HG03565 (cell line): ENCODE measurements around the gene ADAMTSL2.

Experiments
- ATAC-seq: cut with Tn5 transposase; IDR thresholded peaks from one replicate; pipeline ENCODE4 v1.9.1; 2021; ENCODE audit warnings: mild to moderate bottlenecking, moderate library complexity; ENCODE audit not compliant: unreplicated experiment

ADAMTSL2 gene

DNA sequence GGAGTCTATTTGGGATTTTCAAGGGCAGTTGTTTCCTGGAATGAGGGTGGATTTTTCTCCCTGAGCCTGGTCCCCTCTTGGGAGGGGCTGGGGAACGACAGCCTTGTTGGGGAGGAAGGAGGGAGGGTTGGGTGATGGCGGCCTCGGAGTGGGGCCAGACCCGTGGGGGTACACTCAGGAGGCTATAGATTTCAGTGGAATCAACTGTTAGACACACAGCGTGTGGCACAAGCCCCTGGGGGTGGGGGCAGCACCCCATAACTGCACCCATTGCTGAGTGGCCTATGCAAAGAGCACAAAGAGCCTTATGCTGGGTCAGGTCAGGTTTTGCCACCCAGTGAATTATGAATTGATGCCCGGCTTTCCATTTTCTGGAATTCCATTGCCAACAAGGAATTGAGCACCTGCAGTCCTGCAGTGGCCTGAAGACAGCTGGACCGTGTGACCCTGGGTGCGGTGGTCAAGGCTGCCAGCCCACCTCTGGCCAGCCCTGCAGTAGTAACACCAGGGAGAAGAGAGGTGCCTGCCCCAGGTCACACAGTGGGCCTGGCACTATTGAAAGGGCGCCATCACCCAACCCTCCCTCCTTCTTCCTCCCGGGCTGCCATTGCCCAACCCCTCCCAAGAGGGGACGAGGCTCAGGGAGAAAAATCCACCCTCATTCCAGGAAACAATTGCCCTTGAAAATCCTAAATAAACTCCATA lies 18.1 kb upstream of the ADAMTSL2 start:
- ATAC-seq: no peak

DNA sequence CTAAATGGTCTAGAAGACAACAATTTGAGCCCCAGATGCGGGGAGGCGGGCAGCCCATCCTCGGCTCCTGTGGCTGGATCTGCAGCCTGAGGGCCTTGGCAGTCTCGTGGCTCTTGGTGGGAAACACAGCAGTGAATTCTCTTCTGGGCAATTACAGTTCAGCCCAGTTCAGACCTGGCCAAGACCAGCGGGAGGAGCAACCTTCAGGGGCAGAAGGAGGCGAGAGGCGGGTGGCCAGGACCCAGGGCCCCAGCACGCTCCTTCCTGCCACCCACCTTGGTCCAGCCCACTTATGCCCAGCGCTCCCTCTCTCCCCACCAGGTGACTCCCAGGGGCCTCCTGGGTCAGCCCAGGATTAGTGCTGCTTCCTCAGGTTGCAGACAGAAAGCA lies 17.5 kb upstream of the ADAMTSL2 start:
- no peak for ATAC-seq

GRCh38 chr9:133517711-133518110 lies 16.8 kb upstream of the ADAMTSL2 start:
- no peak for ATAC-seq

- ATAC-seq: no peak
Observed at GRCh38 chr9:133518200-133518599, 16.3 kb upstream of the ADAMTSL2 start.

GRCh38 chr9:133518706-133519449 lies 15.6 kb upstream of the ADAMTSL2 start:
- ATAC-seq: no peak

DNA sequence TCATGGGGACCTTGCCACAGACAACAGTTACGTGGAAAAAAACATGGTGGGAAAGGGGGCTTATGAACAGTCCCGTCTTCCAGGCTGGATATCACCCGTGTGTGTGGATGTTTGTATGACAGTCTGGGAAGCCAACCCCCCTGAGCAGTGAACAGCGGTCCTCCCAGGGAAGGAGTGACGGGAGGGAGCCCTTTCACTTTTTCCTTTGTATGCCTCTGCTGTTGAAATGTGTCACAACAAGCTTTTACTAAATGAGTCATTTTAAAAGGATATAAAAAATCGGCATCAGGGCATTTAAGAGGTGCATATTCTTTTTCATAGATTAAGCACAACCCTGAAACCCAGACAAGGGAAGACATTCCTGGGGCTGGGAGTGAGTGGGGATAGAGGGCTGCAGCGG lies 14.8 kb upstream of the ADAMTSL2 start:
- no peak for ATAC-seq

DNA sequence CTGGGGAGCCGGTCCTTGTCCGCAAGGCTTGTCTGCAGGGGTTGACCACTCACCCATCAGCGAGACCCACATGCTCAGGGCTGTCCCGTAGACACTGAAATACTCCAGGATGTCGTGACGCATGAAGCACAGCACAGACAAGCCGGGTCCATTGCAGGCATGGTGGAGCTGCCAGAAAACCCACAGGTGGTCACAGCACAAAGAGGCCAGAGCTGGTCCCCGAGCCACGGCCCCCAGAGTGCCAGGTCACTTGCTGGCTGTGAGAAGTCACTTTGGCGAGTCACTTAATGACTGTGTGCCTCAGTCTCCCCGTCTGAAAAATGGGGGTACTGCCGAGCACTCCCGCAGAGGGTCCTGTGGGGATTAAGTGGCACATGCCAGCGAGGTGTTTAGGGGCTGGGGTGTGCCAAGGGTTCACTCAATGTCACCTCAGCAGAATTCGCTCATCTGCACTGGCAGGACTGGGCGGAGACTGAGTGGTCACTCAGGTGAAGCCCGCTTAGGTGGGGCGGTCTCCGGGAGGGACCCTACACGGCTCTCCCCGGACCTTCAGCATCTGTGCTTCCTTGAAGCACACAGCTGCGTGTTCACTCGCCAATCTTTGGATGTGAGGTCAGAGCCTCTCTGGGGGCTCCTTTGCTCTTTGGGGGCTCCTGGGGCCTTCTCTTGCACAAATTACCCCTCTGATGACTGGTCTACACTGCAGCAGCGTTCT lies 14.2 kb upstream of the ADAMTSL2 start:
- no peak for ATAC-seq

GRCh38 chr9:133521122-133522072 lies 13.1 kb upstream of the ADAMTSL2 start:
- ATAC-seq: no peak

GRCh38 chr9:133522073-133522910 lies 12.2 kb upstream of the ADAMTSL2 start:
- no peak for ATAC-seq

GRCh38 chr9:133523106-133523505 lies 11.4 kb upstream of the ADAMTSL2 start:
- ATAC-seq: no peak

DNA sequence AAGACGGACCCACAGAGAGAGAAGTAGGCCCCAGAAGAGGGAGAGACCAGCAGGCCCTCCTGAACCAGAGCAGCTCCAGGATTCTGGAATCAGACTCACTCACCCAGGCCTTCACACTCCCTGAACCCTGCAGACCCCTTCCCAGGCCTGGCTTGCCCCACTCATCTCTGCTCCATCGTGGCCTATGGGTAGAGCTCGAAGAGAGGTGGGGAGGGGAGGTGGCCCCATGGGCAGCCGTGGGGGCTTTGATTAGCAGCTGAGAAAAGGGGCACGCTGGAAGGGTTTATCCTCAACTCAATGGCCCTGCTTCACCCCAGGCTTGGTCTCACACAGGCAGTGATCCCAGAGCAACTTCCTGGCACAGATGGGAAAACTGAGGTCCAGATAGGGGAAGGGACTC lies 10.4 kb upstream of the ADAMTSL2 start:
- ATAC-seq: no peak

DNA sequence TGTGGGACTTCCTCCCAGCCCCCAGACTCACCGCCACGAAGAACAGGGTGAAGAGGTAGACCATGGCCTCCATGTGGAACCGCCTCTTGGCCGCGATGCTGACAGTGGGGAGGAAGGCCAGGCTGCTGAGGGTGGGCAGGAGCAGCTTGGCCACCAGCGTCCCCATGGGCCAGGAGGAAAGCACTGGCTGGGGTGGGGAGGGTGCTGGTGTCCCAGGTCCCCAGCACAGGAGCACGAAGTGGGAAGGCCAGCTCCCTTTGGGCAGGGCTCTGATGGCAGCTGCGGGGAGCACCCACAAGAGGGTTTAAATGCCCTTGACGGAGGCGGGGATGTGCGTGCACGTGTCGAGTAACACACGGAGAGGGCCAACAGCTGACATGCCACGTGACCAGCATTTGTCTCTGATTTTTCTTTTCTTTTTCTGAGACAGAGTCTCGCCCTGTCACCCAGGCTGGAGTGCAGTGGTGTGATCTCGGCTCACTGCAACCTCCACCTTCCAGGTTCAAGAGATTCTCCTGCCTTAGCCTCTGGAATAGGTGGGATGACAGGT lies 9.8 kb upstream of the ADAMTSL2 start, which contains the start of gene MYMK:
Gene MYMK, minus strand, starts transcription at position 281 of the 550 bp plus-strand sequence. Its CDS starts 115 bp downstream, at position 166.
- no peak for ATAC-seq

DNA sequence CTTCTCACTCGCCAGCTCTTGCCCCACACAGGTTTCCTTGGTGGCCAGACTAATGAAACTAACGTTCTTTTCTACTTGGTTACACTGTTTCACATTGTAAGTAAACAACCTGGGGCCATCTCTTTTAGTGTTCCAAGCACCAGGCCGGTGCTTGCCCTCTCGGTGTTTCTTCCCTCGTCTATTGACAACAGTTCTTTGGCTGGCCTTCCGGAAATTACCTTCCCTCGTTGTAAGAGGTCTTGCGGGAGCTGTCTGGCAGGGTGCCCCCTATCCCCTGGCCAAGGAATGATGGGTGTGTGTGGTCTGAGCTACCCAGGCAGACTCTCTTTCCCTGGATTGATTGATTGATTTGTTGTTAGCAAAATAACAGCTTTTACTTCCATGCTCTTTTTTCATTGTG lies 8.8 kb upstream of the ADAMTSL2 start:
- no peak for ATAC-seq

DNA sequence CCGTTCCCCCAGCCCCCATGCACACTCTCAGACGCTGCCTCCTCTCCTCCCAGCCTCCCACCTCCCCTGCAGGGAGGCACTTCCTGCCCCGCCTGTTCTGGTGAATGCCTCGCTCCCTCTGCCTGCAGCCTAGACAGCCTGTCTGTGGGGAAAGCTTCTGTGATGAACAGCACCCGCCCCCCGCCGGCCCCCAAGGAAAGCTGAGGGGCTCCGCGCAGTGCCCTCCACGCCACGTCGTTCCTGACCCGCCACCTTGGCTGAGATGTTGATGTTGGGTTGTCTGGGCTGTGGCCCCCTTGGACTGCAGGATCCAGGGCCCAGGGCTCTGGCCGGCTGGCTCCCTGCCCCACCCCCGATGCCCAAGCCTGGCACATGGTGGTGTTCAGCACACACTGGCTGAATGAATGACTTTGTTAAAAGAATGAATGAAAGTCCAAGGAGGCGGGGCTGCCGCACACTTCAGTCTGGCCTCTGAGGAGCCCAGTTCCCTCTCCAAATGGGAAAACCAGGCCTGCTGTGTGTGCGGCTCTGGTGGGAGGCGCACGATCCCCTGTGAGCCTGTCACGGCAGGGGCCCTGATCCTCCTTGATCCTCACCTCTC lies 7.7 kb upstream of the ADAMTSL2 start:
- ATAC-seq: no peak

DNA sequence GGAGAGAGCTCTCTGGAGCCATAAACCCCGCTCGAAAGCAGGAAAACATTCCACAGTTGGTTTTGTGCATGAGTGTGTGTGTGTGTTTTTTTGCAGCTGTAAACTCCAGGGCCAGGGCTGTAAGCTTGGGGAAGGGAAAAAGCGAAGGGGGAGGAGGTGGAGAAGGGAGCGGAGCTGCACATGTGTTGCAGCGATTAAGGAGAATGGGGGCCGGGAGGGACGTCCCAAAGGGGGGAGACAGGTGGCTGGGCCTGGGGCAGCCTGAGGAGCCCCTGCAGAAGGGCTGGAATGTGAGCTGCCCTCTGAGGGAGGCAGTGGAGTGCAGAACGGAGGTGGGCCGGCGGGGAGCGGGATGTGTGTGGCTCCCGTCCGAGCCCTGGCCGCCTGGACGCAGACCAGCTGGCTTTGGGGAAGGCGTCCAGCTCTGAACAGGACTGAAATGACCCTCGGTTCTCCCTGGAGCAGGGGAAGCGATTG lies 7.0 kb upstream of the ADAMTSL2 start:
- ATAC-seq: no peak

- ATAC-seq: no peak
Observed at GRCh38 chr9:133528001-133528875, 6.3 kb upstream of the ADAMTSL2 start.

GRCh38 chr9:133528876-133529241 lies 5.6 kb upstream of the ADAMTSL2 start:
- no peak for ATAC-seq

- no peak for ATAC-seq
Observed at GRCh38 chr9:133529457-133529856, 5.0 kb upstream of the ADAMTSL2 start.
